EH (cell line): ENCODE measurements around the gene LHFPL2.

Experiments used
- DNase-seq: peaks from one replicate; pipeline ENCODE4 v3.0.0-alpha.2; 2015; ENCODE audit warnings: low read depth

The LHFPL2 gene

DNA sequence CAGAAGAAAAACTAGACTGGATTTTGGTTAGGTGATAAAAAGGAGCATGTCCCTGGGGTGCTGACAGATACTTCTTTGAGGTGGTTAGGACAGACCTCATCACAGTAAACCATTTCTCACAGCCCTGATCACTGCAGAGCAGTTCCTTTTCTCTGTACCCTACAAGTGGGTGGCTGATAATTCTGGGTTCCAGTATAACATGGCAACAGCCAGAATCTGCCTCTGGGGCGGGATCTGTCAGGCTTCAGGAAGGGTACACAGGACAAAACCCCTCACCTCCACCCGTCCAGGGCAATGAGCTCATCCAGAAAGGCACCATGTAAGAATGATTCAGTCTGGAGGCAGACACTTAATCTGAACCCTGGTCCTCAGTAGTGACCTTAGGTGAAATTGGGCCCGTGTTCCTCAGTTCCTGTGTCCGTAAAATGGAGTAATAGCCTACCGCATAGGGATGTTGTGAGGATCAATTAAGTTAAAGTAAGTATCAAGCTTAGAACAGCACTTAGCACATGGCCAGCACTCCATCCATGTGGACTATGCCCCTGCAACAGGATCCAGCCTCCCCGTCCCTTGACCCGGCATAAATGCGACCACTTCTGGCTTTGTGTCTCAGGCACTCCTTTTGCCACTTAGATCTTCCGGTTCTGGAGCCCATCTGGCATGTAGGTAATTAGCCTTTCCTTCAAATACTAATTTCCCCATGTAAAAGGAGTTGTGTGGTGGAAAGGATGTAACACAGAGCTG, 129.2 kb downstream of the LHFPL2 start:
- DNase-seq, result no peak

GRCh38 chr5:78518365-78519197, 130.0 kb downstream of the LHFPL2 start:
- DNase-seq, result peak; percentile 90

DNA sequence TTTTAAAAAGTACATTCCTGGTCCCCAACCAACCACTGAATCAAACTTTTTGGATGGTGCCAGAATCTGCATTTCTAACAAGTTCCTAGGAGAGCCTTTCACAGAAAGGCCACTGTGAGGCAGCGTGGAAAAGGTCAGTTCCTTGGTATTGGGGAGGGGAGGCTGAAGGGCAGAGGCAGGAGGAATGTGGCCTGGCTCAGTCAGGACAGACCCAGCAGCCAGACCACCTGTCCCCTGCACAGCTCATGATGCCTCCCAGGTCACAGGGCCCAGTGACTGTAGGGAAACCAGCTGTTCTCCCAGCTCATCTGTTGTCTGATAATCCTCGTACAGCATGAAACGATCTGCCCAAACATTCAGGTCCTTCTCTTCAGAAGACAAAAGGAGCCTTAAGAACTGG, 132.9 kb downstream of the LHFPL2 start:
- DNase-seq, result no peak

- DNase-seq, result no peak
These were observed 133.9 kb downstream of the LHFPL2 start for GRCh38 chr5:78514427-78515330.

DNA sequence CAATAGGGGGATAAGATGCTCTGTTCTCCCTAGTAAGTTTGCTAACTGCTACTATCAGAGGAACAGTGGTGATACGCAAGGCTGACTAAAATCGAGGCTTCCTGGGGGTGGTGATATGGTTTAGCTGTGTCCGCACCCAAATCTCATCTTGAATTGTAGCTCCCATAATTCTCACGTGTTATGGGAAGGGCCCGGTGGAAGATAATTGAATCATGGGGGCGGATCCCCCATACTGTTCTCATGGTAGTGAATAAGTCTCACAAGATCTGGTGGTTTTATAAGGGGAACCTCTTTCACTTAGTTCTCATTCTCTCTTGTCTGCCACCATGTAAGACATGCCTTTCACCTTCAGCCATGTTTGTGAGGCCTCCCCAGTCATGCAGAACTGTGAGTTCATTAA, 135.1 kb downstream of the LHFPL2 start:
- DNase-seq, result no peak

GRCh38 chr5:78512435-78512834, 136.1 kb downstream of the LHFPL2 start:
- DNase-seq, result no peak

GRCh38 chr5:78511121-78511906, 137.3 kb downstream of the LHFPL2 start:
- DNase-seq, result no peak

- DNase-seq, result no peak
These were observed 138.4 kb downstream of the LHFPL2 start for GRCh38 chr5:78509884-78510769.

DNA sequence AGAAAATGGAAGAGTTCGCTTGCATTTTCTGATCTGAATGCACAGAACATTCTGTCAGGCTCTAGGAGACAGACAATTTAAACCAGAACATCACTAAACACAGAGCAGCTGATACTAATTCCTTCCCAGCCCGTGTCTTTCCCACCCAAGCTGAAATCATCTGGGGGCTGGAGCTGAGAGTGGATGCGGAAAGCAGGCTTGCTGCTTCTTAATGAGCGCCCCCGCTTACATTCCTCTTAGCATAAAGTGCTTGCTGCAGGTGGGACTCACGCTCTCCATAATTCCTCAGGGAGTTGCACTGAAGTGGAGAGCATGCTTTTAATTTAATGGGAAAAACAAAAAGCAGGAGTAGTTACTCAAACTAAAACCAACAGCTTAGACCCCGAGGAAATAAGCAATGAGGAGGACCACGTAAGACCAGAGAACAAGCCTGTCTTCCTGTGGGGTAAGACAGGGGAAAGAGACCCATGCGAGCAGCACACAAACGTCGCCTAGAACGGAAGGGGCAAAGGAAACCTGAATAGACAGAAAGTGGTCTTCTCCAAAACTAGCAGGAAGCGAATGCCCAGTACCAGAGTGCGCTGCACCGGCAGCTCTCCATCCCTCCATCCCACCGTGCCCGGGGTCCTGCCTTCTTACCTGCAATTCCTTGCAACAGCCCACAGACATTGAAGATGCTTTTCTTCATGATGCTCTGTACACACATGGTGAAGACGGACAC, 139.3 kb downstream of the LHFPL2 start:
- no peak for DNase-seq

DNA sequence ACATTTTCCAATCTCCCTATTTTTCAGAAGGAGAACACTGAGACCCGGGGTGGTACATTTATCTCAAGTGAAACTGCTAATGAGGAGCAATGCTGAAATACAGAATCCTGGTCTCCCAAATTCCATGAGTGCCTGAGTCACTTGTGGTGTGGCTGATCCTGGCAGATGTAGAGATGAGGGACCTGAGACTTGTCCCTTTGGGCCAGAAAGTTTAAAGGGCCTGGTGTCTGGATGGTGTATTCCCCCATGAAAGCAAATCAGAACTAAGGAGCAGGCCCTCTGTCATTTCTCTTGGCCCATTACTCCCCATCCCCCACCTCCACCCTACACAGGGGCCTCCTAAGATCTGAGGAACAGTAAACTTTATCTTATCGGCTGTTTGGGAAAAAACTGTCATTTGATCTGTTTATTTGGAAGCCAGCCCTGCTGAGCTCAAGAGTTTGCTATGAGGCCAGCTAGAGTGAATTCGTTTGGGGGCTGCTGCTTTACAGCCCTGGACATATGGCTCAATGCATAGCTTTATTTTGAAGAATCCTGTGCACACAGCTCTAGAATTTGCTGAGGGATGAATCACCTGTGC, 140.3 kb downstream of the LHFPL2 start:
- DNase-seq, result peak; percentile 79

DNA sequence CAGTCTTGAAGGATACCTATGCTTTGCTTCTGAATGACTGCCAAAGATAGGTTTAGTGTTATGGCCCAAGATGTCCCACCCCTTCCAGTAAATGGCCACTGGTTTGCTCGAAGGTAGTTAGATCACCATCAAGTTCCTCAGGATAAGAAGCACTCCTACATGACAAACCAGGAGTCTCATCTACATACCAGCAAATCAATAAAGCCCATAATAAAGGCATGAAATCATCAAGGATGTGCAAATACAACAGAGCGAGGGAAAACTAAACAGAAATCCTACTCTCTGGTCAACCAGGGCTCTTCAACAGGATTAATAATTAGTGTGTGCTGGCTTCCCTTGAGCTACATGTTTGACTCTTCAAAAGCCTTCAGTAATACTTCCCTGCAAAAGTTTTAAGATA, 141.0 kb downstream of the LHFPL2 start:
- DNase-seq, result no peak

- DNase-seq, result peak; percentile 72
These were observed 142.1 kb downstream of the LHFPL2 start for GRCh38 chr5:78506261-78507024.

DNA sequence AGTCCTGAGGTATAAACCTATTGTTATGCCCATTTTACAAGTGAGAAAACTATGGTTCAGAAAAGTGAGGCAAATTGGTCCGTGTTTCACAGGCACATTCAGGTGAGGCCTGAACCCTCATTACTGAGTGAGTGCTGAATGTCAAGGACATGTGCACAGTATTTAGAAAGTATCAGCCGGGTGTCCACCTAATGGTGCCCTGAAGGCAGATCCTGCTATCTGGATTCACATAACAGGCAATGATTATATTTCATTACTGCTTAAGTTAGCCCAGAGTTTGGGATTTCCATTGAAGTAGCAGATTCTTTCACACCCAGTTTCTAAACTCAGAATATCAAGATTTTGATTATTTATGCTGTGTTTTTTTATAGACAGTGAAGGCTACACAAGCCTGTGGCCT, 142.7 kb downstream of the LHFPL2 start:
- no peak for DNase-seq

DNA sequence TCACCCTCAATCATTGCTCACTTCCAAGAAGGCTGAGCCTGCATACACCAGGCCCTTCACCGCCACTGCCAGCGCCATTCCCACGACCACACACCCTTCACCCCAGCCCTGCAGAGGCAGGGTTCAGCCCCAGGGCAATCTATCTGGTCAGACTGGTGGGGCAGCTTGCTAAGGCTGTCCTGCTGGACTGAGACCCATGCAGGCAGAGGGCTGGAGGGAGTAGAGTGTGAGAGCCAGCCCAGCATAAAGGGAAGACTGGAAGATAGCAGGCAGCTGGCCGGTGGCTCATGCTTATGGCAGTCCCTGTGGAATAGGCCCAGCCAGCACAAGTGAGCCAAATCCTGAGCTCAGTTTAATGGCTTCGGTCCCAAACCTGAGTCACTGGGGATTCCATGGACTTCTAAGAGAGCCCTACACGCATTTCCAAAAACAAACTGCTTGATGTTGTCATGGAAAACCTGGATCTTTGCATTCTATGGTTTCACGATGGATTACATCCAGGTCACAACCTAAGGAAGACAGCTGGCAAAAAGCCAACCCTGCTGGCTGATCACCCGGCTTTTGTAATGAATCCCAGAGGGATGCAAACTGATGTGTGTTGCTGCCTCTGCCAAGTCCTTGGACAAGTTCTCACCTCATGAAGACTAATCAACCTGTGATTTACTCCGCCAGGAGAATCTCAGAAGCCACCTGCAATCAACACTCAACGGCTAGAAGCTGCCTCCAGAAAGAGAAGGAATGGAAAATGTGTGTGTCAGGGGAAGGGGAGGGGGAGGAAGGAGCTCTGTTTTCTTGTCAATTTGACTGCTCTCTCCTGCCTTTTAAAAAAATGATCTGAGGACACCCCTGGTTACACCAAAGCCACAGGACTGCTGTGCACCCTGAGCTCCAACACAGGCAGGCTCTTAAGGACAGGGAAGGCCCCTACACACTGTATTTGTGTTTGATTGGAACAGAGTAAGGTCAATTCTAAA, 143.6 kb downstream of the LHFPL2 start:
- DNase-seq, result peak; percentile 100

DNA sequence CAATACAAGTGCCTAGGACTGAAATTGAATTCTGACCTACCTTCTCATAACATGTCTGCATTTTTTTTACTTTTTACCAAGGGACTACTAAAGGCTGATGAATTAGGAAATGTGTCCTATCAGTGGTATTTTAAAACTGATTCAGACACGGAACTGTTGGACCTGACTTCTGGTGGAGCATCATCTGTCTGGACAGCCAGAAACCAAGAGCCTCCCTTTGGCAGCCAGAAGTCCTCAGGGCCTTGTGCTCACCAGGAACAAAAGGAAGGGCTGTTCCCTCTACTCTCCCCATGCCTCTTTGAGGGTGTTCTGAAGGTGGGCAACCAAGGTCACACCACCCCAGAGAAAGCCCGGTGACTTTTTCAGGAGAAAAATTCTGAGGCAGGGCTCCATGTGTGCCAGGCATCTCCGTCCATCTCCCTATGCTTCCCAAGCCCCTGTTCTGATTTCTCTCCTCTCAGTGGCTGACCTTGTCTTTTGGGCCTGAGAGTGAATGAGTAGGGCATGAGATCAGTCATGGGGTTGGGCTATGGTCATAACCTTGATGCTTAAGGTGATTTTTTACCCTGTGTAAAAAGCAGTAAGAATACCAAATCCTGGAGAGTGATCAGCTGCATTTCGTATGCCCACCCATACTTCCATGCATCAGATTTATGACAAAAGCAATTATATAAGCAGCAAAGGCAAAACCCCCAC, 144.5 kb downstream of the LHFPL2 start:
- no peak for DNase-seq

DNA sequence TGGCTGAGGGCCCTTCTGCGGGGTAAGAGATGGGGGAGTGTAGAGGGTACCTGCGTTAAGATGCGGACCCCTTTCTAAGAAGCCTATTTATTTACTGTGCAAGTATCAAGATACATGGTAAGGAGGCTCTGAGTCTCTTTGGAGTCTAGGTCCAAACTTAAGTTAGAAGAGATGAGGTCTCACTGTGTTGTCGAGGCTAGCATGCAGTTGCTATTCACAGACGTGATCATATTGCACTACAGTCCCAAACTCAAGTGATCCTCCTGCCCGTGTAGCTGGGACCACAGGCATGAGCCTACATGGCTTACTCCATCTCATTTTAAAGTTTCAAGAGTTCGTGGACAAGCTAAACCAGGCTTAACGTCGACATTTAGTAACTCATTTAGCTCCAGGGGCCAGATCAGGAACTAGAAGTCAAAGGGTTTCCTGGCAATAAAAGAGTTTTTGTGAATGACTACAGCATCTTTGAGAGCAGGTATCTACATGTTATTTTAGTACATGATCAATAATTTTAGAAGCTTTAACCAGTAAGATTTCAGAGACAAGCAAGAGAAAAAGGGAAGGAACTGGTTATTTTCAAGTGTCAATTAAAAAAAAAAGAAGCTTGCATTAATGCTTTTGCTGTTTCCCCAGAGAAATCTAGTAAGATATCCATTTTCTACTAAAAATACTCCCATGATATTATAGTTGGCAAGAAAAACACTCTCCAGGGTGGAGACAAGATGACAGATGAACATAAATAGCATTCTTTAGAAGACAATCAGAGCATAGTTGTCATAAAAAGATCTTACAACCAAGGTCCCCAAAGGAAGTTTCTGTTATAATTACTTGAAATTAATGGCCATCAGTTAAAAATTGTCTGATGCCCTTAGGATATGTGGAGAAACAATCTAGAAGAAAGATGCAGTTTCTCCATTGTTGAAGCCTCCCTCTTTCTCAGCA, 146.9 kb downstream of the LHFPL2 start:
- peak; percentile 90 for DNase-seq
